Colonic mucosa (tissue), 4 donors: Measurements from ENCODE around the gene MERTK. TPM values are rescaled to one million over a fixed set of nuclear protein-coding genes. Genes with fewer than 3 reads are reported as not detected.
"Not testable (repeated sequence)": the region's sequence is repeated elsewhere in the genome, so short reads cannot be mapped to it uniquely, and the experiment has no call there.

Experiments
- DNase-seq: peaks from one replicate; pipeline ENCODE4 v3.0.0-alpha.2; 2020
- H3K27ac ChIP-seq: fragments of 200-600 bp; one replicate; pipeline ENCODE4 v1.8.0; 2021
- H3K27me3 ChIP-seq: fragments of 200-600 bp; one replicate; pipeline ENCODE4 v1.8.0; 2021
- H3K36me3 ChIP-seq: fragments of 200-600 bp; one replicate; pipeline ENCODE4 v1.8.0; 2021
- H3K4me1 ChIP-seq: fragments of 200-600 bp; one replicate; pipeline ENCODE4 v1.8.0; 2021; ENCODE audit warnings: mild to moderate bottlenecking
- H3K4me3 ChIP-seq: fragments of 200-600 bp; one replicate; pipeline ENCODE4 v1.8.0; 2021
- H3K9ac ChIP-seq, 2 donors: one replicate each; pipeline ENCODE4 v1.7.0; 2013; ENCODE audit warnings: control low read depth in 2 of 2, low read depth in 2 of 2, low read length in 2 of 2
- H3K9me3 ChIP-seq: fragments of 200-600 bp; one replicate; pipeline ENCODE4 v1.8.0; 2021
- intact Hi-C: fragments of 100-400 bp; cut with DNase I; formaldehyde crosslinking; loops from one replicate; pipeline ENCODE4 v1.14.1; 2022
- total RNA-seq, 2 donors: library from RNA; stranded (reverse); fragmentation: NEBNext Ultra II Directional in 1 of 2; extraction: Animal tissue kit (Norgen Biotek cat#: 25700) in 1 of 2; gene quantifications; one replicate each; pipeline ENCODE4 v1.2.1, GENCODE V29; 2021
- TF ChIP-seq, protein P1 (sequence below): fragments of 200-600 bp; IDR thresholded peaks from one replicate; pipeline ENCODE4 v1.8.0; 2022; ENCODE audit warnings: antibody characterized with exemption, mild to moderate bottlenecking
- donor health status: healthy.
- donor health status: DM: no; HTN: no; CAD: no.
- donor health status: DM: no; HTN: no; CAD: no.

MERTK gene
- total RNA-seq, 2 donors from 2014 or later: 3.9 TPM

DNA sequence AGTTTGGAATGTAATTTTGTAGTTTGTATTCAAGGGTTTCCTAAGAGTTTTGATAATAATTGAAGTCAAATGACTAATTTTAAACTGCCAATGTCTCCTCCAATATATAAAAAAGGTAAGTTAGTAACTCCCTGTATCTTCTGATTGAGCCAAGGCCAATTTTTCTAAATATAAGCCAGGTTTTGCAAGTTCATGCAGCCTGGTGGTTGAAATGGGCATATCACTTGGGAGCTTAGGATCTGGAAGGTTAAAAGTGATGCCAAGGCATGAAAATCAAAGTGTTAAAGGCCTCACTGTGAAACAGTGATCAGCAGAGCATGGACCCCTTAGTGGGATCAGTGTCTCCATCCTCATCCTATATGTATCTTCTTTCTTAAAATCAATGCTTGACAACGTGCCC lies 60.5 kb downstream of the MERTK start:
- Histone ChIP-seq H3K27me3 (no peaks in the 10 kb centered on the region), H3K9ac (no peak overlapping the region), H3K36me3 (no peaks in the 10 kb centered on the region), H3K4me1 (no peaks in the 10 kb centered on the region), H3K27ac (no peak overlapping the region), H3K4me3 (no peak overlapping the region), H3K9me3 (no peaks in the 10 kb centered on the region)
- intact Hi-C loops: no loop called here
- DNase-seq: no peak
- TF ChIP-seq, protein P1, sequence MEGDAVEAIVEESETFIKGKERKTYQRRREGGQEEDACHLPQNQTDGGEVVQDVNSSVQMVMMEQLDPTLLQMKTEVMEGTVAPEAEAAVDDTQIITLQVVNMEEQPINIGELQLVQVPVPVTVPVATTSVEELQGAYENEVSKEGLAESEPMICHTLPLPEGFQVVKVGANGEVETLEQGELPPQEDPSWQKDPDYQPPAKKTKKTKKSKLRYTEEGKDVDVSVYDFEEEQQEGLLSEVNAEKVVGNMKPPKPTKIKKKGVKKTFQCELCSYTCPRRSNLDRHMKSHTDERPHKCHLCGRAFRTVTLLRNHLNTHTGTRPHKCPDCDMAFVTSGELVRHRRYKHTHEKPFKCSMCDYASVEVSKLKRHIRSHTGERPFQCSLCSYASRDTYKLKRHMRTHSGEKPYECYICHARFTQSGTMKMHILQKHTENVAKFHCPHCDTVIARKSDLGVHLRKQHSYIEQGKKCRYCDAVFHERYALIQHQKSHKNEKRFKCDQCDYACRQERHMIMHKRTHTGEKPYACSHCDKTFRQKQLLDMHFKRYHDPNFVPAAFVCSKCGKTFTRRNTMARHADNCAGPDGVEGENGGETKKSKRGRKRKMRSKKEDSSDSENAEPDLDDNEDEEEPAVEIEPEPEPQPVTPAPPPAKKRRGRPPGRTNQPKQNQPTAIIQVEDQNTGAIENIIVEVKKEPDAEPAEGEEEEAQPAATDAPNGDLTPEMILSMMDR: no peak

DNA sequence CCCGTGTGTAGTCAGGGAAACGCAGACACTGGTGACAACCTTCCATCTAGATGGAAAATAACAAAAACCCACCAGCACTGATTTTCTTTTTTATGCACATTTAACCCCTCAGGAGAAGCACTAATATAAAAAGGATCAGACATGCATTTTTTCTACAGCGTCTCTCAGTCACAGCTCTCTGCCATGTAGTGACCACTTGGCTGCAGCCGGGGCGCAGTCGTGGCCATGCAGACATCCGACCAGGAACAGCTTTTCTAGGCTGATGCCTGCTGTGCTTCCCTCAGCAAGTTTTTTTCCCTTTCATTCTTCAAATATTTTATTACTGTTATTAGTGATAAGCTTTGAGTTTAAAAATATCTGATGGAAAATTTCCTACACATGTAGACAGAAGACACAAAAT lies 63.3 kb downstream of the MERTK start:
- intact Hi-C loops: loop anchor here (10.0 kb wide), 1 partner anchor 57 kb away; no protein-coding TSS in a partner anchor
- DNase-seq: no peak

DNA sequence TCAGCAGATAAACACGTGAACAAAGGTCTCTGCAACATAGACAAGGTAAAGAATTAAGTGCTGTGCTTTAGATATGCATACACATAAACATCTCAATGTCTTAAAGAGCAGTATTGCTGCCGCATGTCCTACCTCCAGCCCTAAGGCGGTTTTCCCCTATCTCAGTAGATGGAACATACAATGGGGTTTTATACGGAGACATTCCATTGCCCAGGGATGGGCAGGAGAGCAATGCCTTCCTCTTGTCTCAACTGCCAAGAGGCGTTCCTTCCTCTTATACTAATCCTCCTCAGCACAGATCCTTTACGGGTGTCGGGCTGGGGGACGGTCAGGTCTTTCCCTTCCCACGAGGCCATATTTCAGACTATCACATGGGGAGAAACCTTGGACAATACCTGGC lies 64.7 kb downstream of the MERTK start:
- H3K36me3 ChIP-seq, DNase-seq, H3K4me3 ChIP-seq, H3K4me1 ChIP-seq, H3K9me3 ChIP-seq, H3K9ac ChIP-seq, H3K27ac ChIP-seq, H3K27me3 ChIP-seq: not testable (repeated sequence)
- intact Hi-C loops: loop anchor here (10.0 kb wide), 1 partner anchor 58 kb away; no protein-coding TSS in a partner anchor

More for the DNA sequence above, 63.3 kb downstream of the MERTK start:
- Histone ChIP-seq H3K27me3 (no peaks in the 10 kb centered on the region), H3K27ac (no peak overlapping the region), H3K9me3 (no peaks in the 10 kb centered on the region), H3K36me3 (no peaks in the 10 kb centered on the region), H3K4me3 (no peak overlapping the region), H3K9ac (no peak overlapping the region), H3K4me1 (no peaks in the 10 kb centered on the region)
- TF ChIP-seq, protein P1: no peak

DNA sequence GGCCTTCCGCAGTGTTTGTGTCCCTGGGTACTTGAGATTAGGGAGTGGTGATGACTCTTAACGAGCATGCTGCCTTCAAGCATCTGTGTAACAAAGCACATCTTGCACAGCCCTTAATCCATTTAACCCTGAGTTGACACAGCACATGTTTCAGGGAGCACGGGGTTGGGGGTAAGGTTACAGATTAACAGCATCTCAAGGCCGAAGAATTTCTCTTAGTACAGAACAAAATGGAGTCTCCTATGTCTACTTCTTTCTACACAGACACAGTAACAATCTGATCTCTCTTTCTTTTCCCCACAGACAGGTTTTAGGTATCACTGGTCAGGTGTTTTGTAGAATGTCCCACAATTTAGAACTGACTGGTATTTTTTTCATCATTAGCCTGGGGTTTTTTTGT lies 65.1 kb downstream of the MERTK start:
- not testable (repeated sequence) for H3K9ac ChIP-seq, H3K4me1 ChIP-seq, H3K4me3 ChIP-seq, H3K9me3 ChIP-seq, H3K36me3 ChIP-seq, DNase-seq, H3K27me3 ChIP-seq, H3K27ac ChIP-seq
- intact Hi-C loops: loop anchor here (10.0 kb wide), 1 partner anchor 59 kb away; no protein-coding TSS in a partner anchor

DNA sequence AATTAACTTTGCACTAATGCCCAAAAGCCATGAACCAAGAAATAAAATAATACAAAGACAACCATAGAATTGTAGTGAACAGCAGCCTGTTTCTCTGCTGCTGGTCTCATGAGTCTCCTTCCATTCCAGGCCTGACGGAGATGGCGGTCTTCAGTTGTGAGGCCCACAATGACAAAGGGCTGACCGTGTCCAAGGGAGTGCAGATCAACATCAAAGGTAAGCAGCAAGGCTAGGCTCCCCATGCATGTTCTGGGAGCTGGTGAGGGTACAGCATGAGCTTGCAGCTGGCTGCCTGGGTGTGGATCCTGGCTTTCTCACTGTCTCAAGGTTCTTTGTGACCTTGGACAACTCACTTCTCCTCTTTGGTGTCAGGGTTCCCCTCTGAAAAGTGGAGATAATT lies 66.7 kb downstream of the MERTK start:
- TF ChIP-seq, protein P1: no peak
- DNase-seq: no peak
- intact Hi-C loops: loop anchor here (10.0 kb wide), 1 partner anchor 60 kb away; no protein-coding TSS in a partner anchor
- no peak overlapping the region for H3K27ac ChIP-seq
- H3K36me3 ChIP-seq: no peaks in the 10 kb centered on the region
- H3K9ac ChIP-seq: no peak overlapping the region
- no peaks in the 10 kb centered on the region for H3K27me3 ChIP-seq
- no peak overlapping the region for H3K4me3 ChIP-seq
- no peaks in the 10 kb centered on the region for H3K4me1 ChIP-seq
- H3K9me3 ChIP-seq: no peaks in the 10 kb centered on the region

DNA sequence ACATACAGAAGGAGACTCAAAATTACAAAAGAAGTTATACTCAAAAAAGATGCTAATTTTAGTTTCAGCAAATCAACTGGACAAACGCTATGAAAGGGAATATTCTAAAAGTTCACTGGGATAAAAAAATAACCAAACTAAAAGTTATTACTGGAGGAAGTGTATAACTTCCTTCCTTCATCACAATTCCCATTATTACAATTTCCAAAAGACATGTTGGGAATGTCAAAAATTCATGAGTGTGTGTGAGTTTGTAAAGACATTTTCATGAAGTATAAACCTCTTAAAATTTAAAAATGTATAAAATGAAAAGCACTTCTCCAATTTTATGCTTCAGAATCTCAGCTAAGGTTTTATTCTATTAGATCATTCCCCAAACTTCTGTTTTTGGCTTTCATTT lies 67.8 kb downstream of the MERTK start:
- Histone ChIP-seq H3K36me3 (no peaks in the 10 kb centered on the region), H3K9me3 (no peaks in the 10 kb centered on the region), H3K27ac (no peak overlapping the region), H3K27me3 (no peaks in the 10 kb centered on the region), H3K4me1 (no peaks in the 10 kb centered on the region), H3K4me3 (no peak overlapping the region), H3K9ac (no peak overlapping the region)
- no peak for DNase-seq
- intact Hi-C loops: loop anchor here (10.0 kb wide), 1 partner anchor 61 kb away; no protein-coding TSS in a partner anchor
- TF ChIP-seq, protein P1: no peak
